GM12878 (cell line): ENCODE measurements around the gene C19orf67. TPM values are rescaled to one million over a fixed set of nuclear protein-coding genes. Genes with fewer than 3 reads are reported as not detected.

ENCODE experiments used
- ATAC-seq: fragments of 200-7000 bp; cut with Tn5 transposase; 3 replicates; pipeline ENCODE4 v1.9.1; 2020; ENCODE audit warnings: mild to moderate bottlenecking, moderate library complexity
- BruUV-seq: library from RNA; stranded (reverse); fragments of 400-500 nt; replicated peaks from 2 replicates; lab custom pipeline; 2021; lab: Mats Ljungman, UMichigan
- CTCF ChIA-PET: fragments of 300-600 bp; sonication (Branson Sonifier 250); formaldehyde crosslinking; extraction: SDS; loops from one replicate; lab custom pipeline; 2021; ENCODE audit warnings: inconsistent platforms; lab: Yijun Ruan, JAX
- POLR2A ChIA-PET: fragments of 350-600 bp; formaldehyde crosslinking; extraction: SDS; loops from one replicate; lab custom pipeline; 2021; ENCODE audit warnings: inconsistent platforms; lab: Charles Lee
- RAD21 ChIA-PET: fragments of 300-600 bp; sonication (Branson Sonifier 250); formaldehyde crosslinking; loops from one replicate; lab custom pipeline; 2023; ENCODE audit warnings: antibody characterized with exemption; ENCODE audit not compliant: unreplicated experiment; lab: Charles Lee
- SMC1A ChIA-PET: fragments of 300-600 bp; sonication (Branson Sonifier 250); formaldehyde crosslinking; loops from one replicate; lab custom pipeline; 2023; ENCODE audit not compliant: unreplicated experiment, uncharacterized antibody; lab: Charles Lee
- DNase-seq: peaks from one replicate; pipeline ENCODE4 v3.0.0-alpha.2; 2011; ENCODE audit warnings: low read depth, low spot score
- FAIRE-seq: peaks from 3 replicates; lab custom pipeline; 2011; peaks lifted over from hg19 to GRCh38; lab: Jason Lieb, UNC
- H2AFZ ChIP-seq: 2 replicates; pipeline ENCODE4 v1.6.0; 2011; ENCODE audit warnings: low read depth, low read length, control low read depth; ENCODE audit not compliant: control insufficient read depth
- H3K27ac ChIP-seq: 2 replicates; pipeline ENCODE4 v1.5.1; 2011; ENCODE audit warnings: control low read depth; ENCODE audit not compliant: control insufficient read depth, insufficient read depth
- H3K27me3 ChIP-seq, 2 experiments: replicated peaks in 1 of 2; 2 replicates each; pipeline versions ENCODE4 v1.6.0 to v1.6.1; 2011; ENCODE audit warnings: low read length in 1 of 2; ENCODE audit not compliant: control insufficient read depth in 2 of 2, insufficient read depth in 2 of 2
- H3K36me3 ChIP-seq, 2 experiments: 2 replicates each; pipeline ENCODE4 v1.5.1; 2011; ENCODE audit warnings: low read length in 1 of 2; ENCODE audit not compliant: control insufficient read depth in 2 of 2, insufficient read depth in 2 of 2
- H3K4me1 ChIP-seq: 2 replicates; pipeline ENCODE4 v1.6.1; 2011; ENCODE audit warnings: mild to moderate bottlenecking, low read length, moderate library complexity, mixed read lengths; ENCODE audit not compliant: control insufficient read depth, insufficient read depth
- H3K4me2 ChIP-seq: 2 replicates; pipeline ENCODE4 v1.6.0; 2011; ENCODE audit warnings: control low read depth; ENCODE audit not compliant: control insufficient read depth, insufficient read depth
- H3K4me3 ChIP-seq: fragments of 200-600 bp; sonication (generic); 2 replicates; pipeline ENCODE4 v1.5.1; 2016
- H3K79me2 ChIP-seq: 2 replicates; pipeline ENCODE4 v1.6.0; 2011; ENCODE audit warnings: low read length; ENCODE audit not compliant: control insufficient read depth, insufficient read depth
- H3K9ac ChIP-seq: 2 replicates; pipeline ENCODE4 v1.8.0; 2011; ENCODE audit warnings: low read length, control low read depth, mixed read lengths; ENCODE audit not compliant: control insufficient read depth, insufficient read depth
- H3K9me3 ChIP-seq: replicated peaks from 3 replicates; pipeline ENCODE4 v1.5.1; 2011; ENCODE audit warnings: mild to moderate bottlenecking, low read length; ENCODE audit not compliant: control insufficient read depth, insufficient read depth
- H4K20me1 ChIP-seq: 2 replicates; pipeline ENCODE4 v1.6.0; 2011; ENCODE audit not compliant: control insufficient read depth, insufficient read depth
- ASH2L ChIP-seq: fragments of 300-600, 200-600 bp; sonication (generic); IDR thresholded peaks from 2 replicates; pipeline ENCODE4 v1.6.1; 2017; ENCODE audit warnings: low read depth, mild to moderate bottlenecking, borderline replicate concordance
- BRCA1 ChIP-seq: IDR thresholded peaks from 2 replicates; pipeline ENCODE4 v1.6.1; 2011; ENCODE audit warnings: low read depth, low read length, improper control_type of control experiment
- CEBPB ChIP-seq, 2 experiments: fragments of 150-350 bp in 1 of 2; IDR thresholded peaks; 2 replicates each; pipeline ENCODE4 v1.6.1; 2012 to 2014; ENCODE audit warnings: low read depth in 2 of 2, low read length in 2 of 2, borderline replicate concordance in 1 of 2, inconsistent platforms in 1 of 2
- EGR1 ChIP-seq, 2 experiments: IDR thresholded peaks; 1 replicate in 1 of 2; 2 replicates in 1 of 2; pipeline ENCODE4 v1.6.1; 2011 to 2012; ENCODE audit warnings: low read depth in 2 of 2, low read length in 2 of 2, borderline replicate concordance in 1 of 2, mild to moderate bottlenecking in 1 of 2, moderate library complexity in 1 of 2
- FOS ChIP-seq: IDR thresholded peaks from 3 replicates; pipeline ENCODE4 v1.6.1; 2011; ENCODE audit warnings: borderline replicate concordance; ENCODE audit not compliant: insufficient read length; ENCODE audit errors: extremely low read depth
- IKZF1 ChIP-seq: fragments of 450-650 bp; conservative IDR thresholded peaks from 2 replicates; pipeline ENCODE4 v1.6.1; 2017; ENCODE audit warnings: antibody characterized with exemption, mild to moderate bottlenecking
- KAT2A ChIP-seq: conservative IDR thresholded peaks from 2 replicates; pipeline ENCODE4 v1.6.1; 2011; ENCODE audit warnings: low read depth, low read length; ENCODE audit not compliant: control insufficient read depth
- MEF2B ChIP-seq: fragments of 450-650 bp; IDR thresholded peaks from 2 replicates; pipeline ENCODE4 v1.6.1; 2018; ENCODE audit warnings: mild to moderate bottlenecking, moderate library complexity; ENCODE audit not compliant: partially characterized antibody, poor library complexity, severe bottlenecking
- NFXL1 ChIP-seq: fragments of 450-650 bp; IDR thresholded peaks from 2 replicates; pipeline ENCODE4 v1.6.1; 2017; ENCODE audit warnings: antibody characterized with exemption, mild to moderate bottlenecking, borderline replicate concordance
- NR2F1 ChIP-seq: fragments of 450-650 bp; conservative IDR thresholded peaks from 2 replicates; pipeline ENCODE4 v1.6.1; 2017; ENCODE audit warnings: mild to moderate bottlenecking
- PAX5 ChIP-seq: IDR thresholded peaks from 2 replicates; pipeline ENCODE4 v1.6.1; 2011; ENCODE audit warnings: low read depth, low read length, borderline replicate concordance
- POLR2A ChIP-seq: IDR thresholded peaks from 2 replicates; pipeline ENCODE4 v1.6.1; 2011; ENCODE audit warnings: low read depth, mild to moderate bottlenecking, low read length
- RB1 ChIP-seq: fragments of 450-650 bp; formaldehyde crosslinking; IDR thresholded peaks from 2 replicates; pipeline ENCODE4 v1.6.1; 2017; ENCODE audit warnings: mild to moderate bottlenecking, borderline replicate concordance
- SIX5 ChIP-seq: IDR thresholded peaks from 2 replicates; pipeline ENCODE4 v1.6.1; 2011; ENCODE audit warnings: mild to moderate bottlenecking, low read depth, low read length, moderate library complexity; ENCODE audit not compliant: severe bottlenecking
- SUPT20H ChIP-seq: IDR thresholded peaks from 2 replicates; pipeline ENCODE4 v1.6.1; 2011; ENCODE audit warnings: low read depth, mild to moderate bottlenecking, low read length, moderate library complexity, borderline replicate concordance; ENCODE audit not compliant: control insufficient read depth
- USF1 ChIP-seq: IDR thresholded peaks from 2 replicates; pipeline ENCODE4 v1.6.1; 2011; ENCODE audit warnings: borderline replicate concordance, low read depth, mild to moderate bottlenecking, moderate library complexity, mixed read lengths, low read length; ENCODE audit not compliant: insufficient read depth; ENCODE audit errors: extremely low read length
- ZNF622 ChIP-seq: fragments of 450-650 bp; IDR thresholded peaks from 2 replicates; pipeline ENCODE4 v1.6.1; 2017; ENCODE audit warnings: mild to moderate bottlenecking, inconsistent platforms
- WGBS: methylation state at CpG from one replicate; pipeline ENCODE4 v1.1.6; 2016; ENCODE audit warnings: low lambda C conversion rate; ENCODE audit not compliant: insufficient replicate concordance, insufficient coverage; ENCODE audit errors: missing lambda C conversion rate; 5-methylcytosine and 5-hydroxymethylcytosine counted together
- in situ Hi-C: fragments of 300-500 bp; cut with MboI; formaldehyde crosslinking; loops from 9 replicates; pipeline ENCODE4 v1.14.3; 2018; ENCODE audit warnings: mixed read lengths
- intact Hi-C: fragments of 100-400 bp; cut with micrococcal nuclease; formaldehyde crosslinking; loops from one replicate; pipeline ENCODE4 v1.14.2; 2022; ENCODE audit not compliant: unreplicated experiment
- polyA plus RNA-seq, 11 experiments: library from polyadenylated mRNA; depleted of rRNA in 4 of 11; unstranded in 6 of 11; stranded (reverse) in 5 of 11; fragments of >200 nt; fragmentation: Nextera tagmentation in 4 of 11; fragmentation: Illumina TruSeq in 1 of 11; extraction: Ambion mirVana in 4 of 11; extraction: Trizol in 1 of 11; gene quantifications; 1 replicate in 1 of 11; 2 replicates in 10 of 11; pipeline versions ENCODE4 v1.2.1 to v1.2.3, GENCODE V29; 2011 to 2016; ENCODE audit warnings: inconsistent platforms in 2 of 11, missing spikeins in 2 of 11, low read depth in 1 of 11
- total RNA-seq, 4 experiments: library from RNA; depleted of rRNA in 3 of 4; stranded (reverse); fragments of >200 nt in 3 of 4; fragmentation: Illumina TruSeq in 1 of 4; extraction: Trizol in 1 of 4; gene quantifications; 2 replicates each; pipeline versions ENCODE4 v1.2.1 to v1.2.3, GENCODE V29; 2013 to 2021
- TF ChIP-seq, protein P1 (sequence below): IDR thresholded peaks from 2 replicates; pipeline ENCODE4 v1.6.1; 2011; ENCODE audit warnings: low read depth, low read length, improper control_type of control experiment, borderline replicate concordance

The C19orf67 gene
- total and polyA plus RNA-seq, 10 of the 15 experiments (the other 5 are each of a cell fraction or from before 2014, with no cell fraction given), result 0.14 TPM; not detected in 9

DNA sequence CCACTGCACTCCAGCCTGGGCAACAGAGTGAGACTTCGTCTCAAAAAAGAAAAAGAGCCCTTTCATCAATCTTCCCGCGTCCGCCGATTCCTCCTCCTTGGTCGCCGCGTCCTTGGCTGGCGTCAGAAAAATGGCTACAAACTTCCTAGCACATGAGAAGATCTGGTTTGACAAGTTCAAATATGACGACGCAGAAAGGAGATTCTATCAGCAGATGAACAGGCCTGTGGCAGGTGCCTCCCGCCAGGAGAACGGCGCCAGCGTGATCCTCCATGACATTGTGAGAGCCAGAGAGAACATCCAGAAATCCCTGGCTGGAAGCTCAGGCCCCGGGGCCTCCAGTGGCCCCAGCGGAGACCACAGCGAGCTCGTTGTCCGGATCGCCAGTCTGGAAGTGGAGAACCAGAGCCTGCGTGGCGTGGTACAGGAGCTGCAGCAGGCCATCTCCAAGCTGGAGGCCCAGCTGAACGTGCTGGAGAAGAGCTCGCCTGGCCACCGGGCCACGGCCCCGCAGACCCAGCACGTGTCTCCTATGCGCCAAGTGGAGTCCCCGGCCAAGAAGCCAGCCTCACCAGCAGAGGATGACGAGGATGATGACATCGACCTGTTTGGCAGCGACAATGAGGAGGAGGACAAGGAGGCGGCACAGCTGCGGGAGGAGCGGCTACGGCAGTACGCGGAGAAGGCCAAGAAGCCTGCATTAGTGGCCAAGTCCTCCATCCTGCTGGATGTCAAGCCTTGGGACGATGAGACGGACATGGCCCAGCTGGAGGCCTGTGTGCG is 15.1 kb downstream of the C19orf67 start:
- Histone ChIP-seq H3K79me2 (no peaks in the 10 kb centered on the region), H3K27me3 (no peaks in the 10 kb centered on the region), H3K9me3 (no peaks in the 10 kb centered on the region), H2AFZ (no peak overlapping the region), H3K36me3 (no peaks in the 10 kb centered on the region), H3K4me3 (no peak overlapping the region), H3K4me1 (peaks cover 19% of the 10 kb centered on the region), H3K9ac (no peak overlapping the region), H4K20me1 (no peaks in the 10 kb centered on the region), H3K4me2 (no peak overlapping the region), H3K27ac (no peak overlapping the region)
- POLR2A ChIA-PET, result interaction anchor here (0.6 to 1.3 kb wide), 2 partner anchors 10 to 200 kb away, joined by 4 to 5 read pairs; no protein-coding TSS in a partner anchor
- TF ChIP-seq SIX5, result no peak
- no peak for TF ChIP-seq KAT2A
- TF ChIP-seq CEBPB (IDR thresholded peaks at IDR 0.05; ENCODE audit: borderline replicate concordance in 1 of 2, low read depth in 2 of 2, low read length in 2 of 2), result no peak
- no peak for TF ChIP-seq POLR2A
- TF ChIP-seq NFXL1, result no peak
- TF ChIP-seq NR2F1, result no peak
- no peak for TF ChIP-seq IKZF1
- no peak for TF ChIP-seq ZNF622
- no peak for TF ChIP-seq SUPT20H
- no peak for TF ChIP-seq MEF2B
- no peak for TF ChIP-seq RB1
- TF ChIP-seq EGR1 (IDR thresholded peaks at IDR 0.05; ENCODE audit: borderline replicate concordance in 1 of 2, low read depth in 2 of 2, low read length in 2 of 2), result no peak
- TF ChIP-seq, protein P1, sequence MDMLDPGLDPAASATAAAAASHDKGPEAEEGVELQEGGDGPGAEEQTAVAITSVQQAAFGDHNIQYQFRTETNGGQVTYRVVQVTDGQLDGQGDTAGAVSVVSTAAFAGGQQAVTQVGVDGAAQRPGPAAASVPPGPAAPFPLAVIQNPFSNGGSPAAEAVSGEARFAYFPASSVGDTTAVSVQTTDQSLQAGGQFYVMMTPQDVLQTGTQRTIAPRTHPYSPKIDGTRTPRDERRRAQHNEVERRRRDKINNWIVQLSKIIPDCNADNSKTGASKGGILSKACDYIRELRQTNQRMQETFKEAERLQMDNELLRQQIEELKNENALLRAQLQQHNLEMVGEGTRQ, result no peak
- TF ChIP-seq USF1, result no peak
- no peak for TF ChIP-seq ASH2L
- TF ChIP-seq FOS, result no peak
- TF ChIP-seq BRCA1, result no peak
- no peak for TF ChIP-seq PAX5
- CTCF ChIA-PET, result interaction anchor here (0.7 to 6.7 kb wide), 21 partner anchors 10 to 472 kb away, joined by 3 to 152 read pairs (median 5); partner anchors contain the start of genes ASF1B, IL27RA and NANOS3
- in situ Hi-C loops (loop anchor here (5.0 to 25.0 kb wide), 3 partner anchors 188 to 783 kb away; no protein-coding TSS in a partner anchor), intact Hi-C loops (loop anchor here (5.0 kb wide), 1 partner anchor 277 kb away; no protein-coding TSS in a partner anchor)
- RAD21 ChIA-PET, result interaction anchor here (1.0 to 3.1 kb wide), 10 partner anchors 10 to 190 kb away, joined by 3 to 40 read pairs (median 8); no protein-coding TSS in a partner anchor
- no TSS peak for BruUV-seq
- ATAC-seq, result no peak
- FAIRE-seq, result no peak
- no peak for DNase-seq
- WGBS, result 84% methylated on average over 43 of the region's 43 CpGs
- SMC1A ChIA-PET, result interaction anchor here (1.0 to 5.4 kb wide), 6 partner anchors 11 to 190 kb away, joined by 3 to 47 read pairs (median 6); partner anchors contain the start of gene NANOS3
